ENCODE results near the gene TENT4B. TPM values are rescaled to one million over a fixed set of nuclear protein-coding genes. Genes with fewer than 3 reads are reported as not detected.

The TENT4B gene
- total RNA-seq, 1 experiment from 2014 or later = 18.3 TPM

DNA sequence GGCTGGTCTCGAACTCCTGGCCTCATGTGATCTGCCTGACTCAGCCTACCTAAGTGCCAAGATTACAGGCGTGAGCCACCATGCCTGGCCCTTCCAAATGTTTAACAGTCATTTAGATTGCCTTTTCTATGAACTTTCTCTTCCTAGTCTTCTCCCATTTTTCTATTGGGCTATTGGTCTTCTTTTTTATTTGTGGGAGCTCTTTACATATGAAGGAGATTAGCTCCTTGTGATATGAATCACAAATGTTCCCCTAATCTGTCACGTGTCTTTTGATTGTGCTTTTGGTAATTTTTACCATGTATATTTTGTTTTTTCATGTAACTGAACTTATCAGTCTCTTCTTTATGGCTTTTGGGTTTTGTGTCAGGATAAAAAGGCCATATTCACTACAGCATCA lies 125.1 kb downstream of the TENT4B start:
- Histone ChIP-seq H3K27ac (ENCODE audit: low read depth, low read length, poor library complexity, severe bottlenecking) (no peak overlapping the region), H3K4me3 (ENCODE audit: low read depth, low read length, poor library complexity, severe bottlenecking) (no peak overlapping the region), H3K9me3 (ENCODE audit: low read depth, low read length, poor library complexity, severe bottlenecking) (no peaks in the 10 kb centered on the region), H3K27me3 (replicated peaks; ENCODE audit: insufficient read depth, low read depth, low read length, poor library complexity) (no peaks in the 10 kb centered on the region), H3K36me3 (ENCODE audit: insufficient read depth, low read length, poor library complexity, severe bottlenecking) (no peaks in the 10 kb centered on the region), H3K4me1 (ENCODE audit: insufficient read depth, low read length, poor library complexity, severe bottlenecking) (no peaks in the 10 kb centered on the region)
- TF ChIP-seq, protein P1, sequence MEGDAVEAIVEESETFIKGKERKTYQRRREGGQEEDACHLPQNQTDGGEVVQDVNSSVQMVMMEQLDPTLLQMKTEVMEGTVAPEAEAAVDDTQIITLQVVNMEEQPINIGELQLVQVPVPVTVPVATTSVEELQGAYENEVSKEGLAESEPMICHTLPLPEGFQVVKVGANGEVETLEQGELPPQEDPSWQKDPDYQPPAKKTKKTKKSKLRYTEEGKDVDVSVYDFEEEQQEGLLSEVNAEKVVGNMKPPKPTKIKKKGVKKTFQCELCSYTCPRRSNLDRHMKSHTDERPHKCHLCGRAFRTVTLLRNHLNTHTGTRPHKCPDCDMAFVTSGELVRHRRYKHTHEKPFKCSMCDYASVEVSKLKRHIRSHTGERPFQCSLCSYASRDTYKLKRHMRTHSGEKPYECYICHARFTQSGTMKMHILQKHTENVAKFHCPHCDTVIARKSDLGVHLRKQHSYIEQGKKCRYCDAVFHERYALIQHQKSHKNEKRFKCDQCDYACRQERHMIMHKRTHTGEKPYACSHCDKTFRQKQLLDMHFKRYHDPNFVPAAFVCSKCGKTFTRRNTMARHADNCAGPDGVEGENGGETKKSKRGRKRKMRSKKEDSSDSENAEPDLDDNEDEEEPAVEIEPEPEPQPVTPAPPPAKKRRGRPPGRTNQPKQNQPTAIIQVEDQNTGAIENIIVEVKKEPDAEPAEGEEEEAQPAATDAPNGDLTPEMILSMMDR (conservative IDR thresholded peaks at IDR 0.05; ENCODE audit: low read depth, low read length) = no peak
- no peak for TF ChIP-seq EZH2 (IDR thresholded peaks at IDR 0.05; ENCODE audit: borderline replicate concordance, low read depth, low read length, poor library complexity, severe bottlenecking)
- no peak for DNase-seq (ENCODE audit: low spot score)
- intact Hi-C loops (cut with micrococcal nuclease; ENCODE audit: unreplicated experiment) = no loop called here
- CTCF ChIA-PET = no interaction called here
- POLR2A ChIA-PET (ENCODE audit: low non-redundant PET) = no interaction called here
- BruUV-seq (replicated peaks) = no TSS peak

DNA sequence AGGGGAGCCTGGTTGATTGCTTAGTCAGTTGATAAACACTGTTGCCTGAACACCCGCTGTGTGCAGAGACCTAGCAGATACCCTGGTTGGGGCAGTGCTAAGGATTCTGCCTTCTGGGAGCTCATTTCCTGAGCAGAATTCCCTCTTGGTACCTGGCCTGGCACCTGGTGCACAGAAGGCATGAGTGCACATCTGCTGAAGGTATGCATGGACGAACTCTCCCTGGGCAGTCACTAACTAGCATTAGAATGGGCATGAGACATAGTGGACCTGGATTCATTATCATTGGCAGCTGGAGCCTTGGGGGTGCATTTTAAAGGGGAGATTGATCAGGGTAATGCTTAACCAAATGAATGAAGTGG lies 126.4 kb downstream of the TENT4B start:
- Histone ChIP-seq H3K27ac (ENCODE audit: low read depth, low read length, poor library complexity, severe bottlenecking) (no peak overlapping the region), H3K4me1 (ENCODE audit: insufficient read depth, low read length, poor library complexity, severe bottlenecking) (no peaks in the 10 kb centered on the region), H3K9me3 (ENCODE audit: low read depth, low read length, poor library complexity, severe bottlenecking) (no peaks in the 10 kb centered on the region), H3K36me3 (ENCODE audit: insufficient read depth, low read length, poor library complexity, severe bottlenecking) (no peaks in the 10 kb centered on the region), H3K4me3 (ENCODE audit: low read depth, low read length, poor library complexity, severe bottlenecking) (no peak overlapping the region), H3K27me3 (replicated peaks; ENCODE audit: insufficient read depth, low read depth, low read length, poor library complexity) (no peaks in the 10 kb centered on the region)
- BruUV-seq (replicated peaks) = no TSS peak
- CTCF ChIA-PET = no interaction called here
- DNase-seq (ENCODE audit: low spot score) = no peak
- TF ChIP-seq, protein P1 (conservative IDR thresholded peaks at IDR 0.05; ENCODE audit: low read depth, low read length) = no peak
- TF ChIP-seq EZH2 (IDR thresholded peaks at IDR 0.05; ENCODE audit: borderline replicate concordance, low read depth, low read length, poor library complexity, severe bottlenecking) = no peak
- intact Hi-C loops (cut with micrococcal nuclease; ENCODE audit: unreplicated experiment) = no loop called here
- POLR2A ChIA-PET (ENCODE audit: low non-redundant PET) = no interaction called here

DNA sequence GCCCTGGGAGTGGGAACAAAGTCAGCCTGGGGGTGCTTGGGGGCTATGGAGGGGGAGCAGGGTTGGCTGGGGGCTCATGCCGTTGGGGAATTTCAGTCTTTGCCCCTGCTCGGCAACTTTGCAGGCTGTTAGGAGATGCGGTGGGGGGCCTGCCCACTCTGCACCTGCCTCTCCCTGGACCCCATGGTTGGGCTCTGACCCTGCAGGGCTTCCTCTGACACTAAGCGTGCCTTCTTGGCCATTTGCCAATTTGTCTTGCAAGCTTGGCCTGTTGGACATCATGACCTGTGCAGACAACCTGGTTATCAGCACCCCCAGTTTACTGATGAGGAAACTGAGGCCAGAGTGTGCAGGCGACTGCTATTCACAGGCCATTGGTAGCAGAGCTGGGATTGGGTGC lies 127.8 kb downstream of the TENT4B start:
- H3K4me1 ChIP-seq (ENCODE audit: insufficient read depth, low read length, poor library complexity, severe bottlenecking) = no peaks in the 10 kb centered on the region
- no peak for DNase-seq (ENCODE audit: low spot score)
- no peak overlapping the region for H3K27ac ChIP-seq (ENCODE audit: low read depth, low read length, poor library complexity, severe bottlenecking)
- no peaks in the 10 kb centered on the region for H3K36me3 ChIP-seq (ENCODE audit: insufficient read depth, low read length, poor library complexity, severe bottlenecking)
- intact Hi-C loops (cut with micrococcal nuclease; ENCODE audit: unreplicated experiment) = no loop called here
- no peaks in the 10 kb centered on the region for H3K27me3 ChIP-seq (replicated peaks; ENCODE audit: insufficient read depth, low read depth, low read length, poor library complexity)
- CTCF ChIA-PET = no interaction called here
- no peak for TF ChIP-seq EZH2 (IDR thresholded peaks at IDR 0.05; ENCODE audit: borderline replicate concordance, low read depth, low read length, poor library complexity, severe bottlenecking)
- TF ChIP-seq, protein P1 (conservative IDR thresholded peaks at IDR 0.05; ENCODE audit: low read depth, low read length) = no peak
- H3K4me3 ChIP-seq (ENCODE audit: low read depth, low read length, poor library complexity, severe bottlenecking) = no peak overlapping the region
- H3K9me3 ChIP-seq (ENCODE audit: low read depth, low read length, poor library complexity, severe bottlenecking) = no peaks in the 10 kb centered on the region
- no TSS peak for BruUV-seq (replicated peaks)
- POLR2A ChIA-PET (ENCODE audit: low non-redundant PET) = no interaction called here

Other genes starting within 250 kb of the TENT4B start
- 23.5 and 24.2 TPM in 2 replicates for gene CNEP1R1, start 128.1 kb upstream of the TENT4B start, total RNA-seq (2021)
- gene HEATR3, start 87.3 kb upstream of the TENT4B start, total RNA-seq (2021) = 29.4 and 41.8 TPM in 2 replicates
- gene ADCY7, start 113.2 kb downstream of the TENT4B start, total RNA-seq (2021) = 5.4 and 5.5 TPM in 2 replicates
- gene BRD7, start 215.7 kb downstream of the TENT4B start, total RNA-seq (2021) = 93.0 and 95.3 TPM in 2 replicates